T1000 (cell line): Measurements from ENCODE around the gene TPRN.
A peak's percentile ranks its signal among the peaks of the same experiment; 100 is the strongest.

Experiments
- DNase-seq: peaks from one replicate; lab custom pipeline; 2025; ENCODE audit warnings: mixed read lengths; lab: John Stamatoyannopoulos, UW

Gene TPRN

DNA sequence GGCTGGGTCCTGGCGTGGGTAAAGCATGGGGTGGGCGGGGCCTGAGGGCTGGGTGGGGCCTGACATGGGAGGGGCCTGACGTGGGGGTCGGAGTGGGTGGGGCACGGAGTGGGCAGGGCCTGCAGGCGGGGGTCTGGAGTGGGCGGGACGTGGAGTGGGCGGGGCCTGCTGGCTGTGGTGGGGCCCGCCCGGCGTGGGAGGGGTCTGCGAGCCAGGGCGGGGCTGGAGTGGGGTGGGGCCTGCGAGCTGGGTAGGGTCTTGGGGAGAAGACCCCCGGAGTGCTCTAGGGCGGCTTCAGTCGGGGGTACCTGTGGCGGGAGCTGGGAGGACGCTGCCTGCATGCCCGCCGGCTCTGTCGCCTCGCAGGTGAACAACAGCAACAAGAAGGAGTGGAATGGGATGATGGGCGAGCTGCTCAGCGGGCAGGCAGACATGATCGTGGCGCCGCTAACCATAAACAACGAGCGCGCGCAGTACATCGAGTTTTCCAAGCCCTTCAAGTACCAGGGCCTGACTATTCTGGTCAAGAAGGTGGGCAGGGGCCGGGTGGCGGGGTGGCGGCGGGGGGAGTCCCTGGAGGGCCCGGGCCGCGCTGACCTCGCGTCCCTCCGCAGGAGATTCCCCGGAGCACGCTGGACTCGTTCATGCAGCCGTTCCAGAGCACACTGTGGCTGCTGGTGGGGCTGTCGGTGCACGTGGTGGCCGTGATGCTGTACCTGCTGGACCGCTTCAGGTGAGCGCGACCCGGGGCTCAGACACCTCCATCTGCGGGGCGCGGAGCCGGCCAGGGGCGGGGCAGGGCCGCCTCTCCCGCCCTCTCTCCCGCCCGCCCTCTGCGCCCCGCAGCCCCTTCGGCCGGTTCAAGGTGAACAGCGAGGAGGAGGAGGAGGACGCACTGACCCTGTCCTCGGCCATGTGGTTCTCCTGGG lies 38.7 kb downstream of the TPRN start:
- no peak for DNase-seq

DNA sequence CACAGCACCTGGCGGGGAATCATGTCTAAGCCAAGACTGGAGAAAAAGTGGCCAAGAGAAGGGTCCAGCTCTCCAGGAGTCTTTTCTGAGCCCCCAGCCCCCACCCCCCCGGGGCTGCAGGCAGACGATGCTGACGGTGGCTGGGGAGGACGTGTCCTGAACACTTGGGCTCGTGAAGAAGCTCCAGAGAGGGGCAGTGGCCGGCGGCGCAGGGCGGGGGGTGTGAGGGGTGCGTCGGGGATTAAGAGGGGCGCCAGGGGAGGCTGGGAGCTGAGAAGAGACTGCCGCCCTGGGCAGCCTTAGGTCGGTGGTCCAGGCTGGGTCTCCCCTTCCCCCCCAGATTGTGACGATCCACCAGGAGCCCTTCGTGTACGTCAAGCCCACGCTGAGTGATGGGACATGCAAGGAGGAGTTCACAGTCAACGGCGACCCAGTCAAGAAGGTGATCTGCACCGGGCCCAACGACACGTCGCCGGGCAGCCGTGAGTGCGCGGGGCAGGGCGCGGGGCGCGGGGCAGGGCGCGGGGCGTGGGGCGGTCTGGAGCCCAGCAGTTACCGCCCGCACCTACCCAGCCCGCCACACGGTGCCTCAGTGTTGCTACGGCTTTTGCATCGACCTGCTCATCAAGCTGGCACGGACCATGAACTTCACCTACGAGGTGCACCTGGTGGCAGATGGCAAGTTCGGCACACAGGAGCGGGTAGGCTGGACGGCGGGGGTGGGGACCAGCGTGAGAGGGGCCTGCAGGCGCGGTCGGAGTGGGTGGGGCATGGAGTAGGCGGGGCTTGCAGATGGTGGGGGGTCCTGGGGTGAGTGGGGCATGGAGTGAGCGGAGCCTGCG lies 39.6 kb downstream of the TPRN start:
- DNase-seq: no peak

DNA sequence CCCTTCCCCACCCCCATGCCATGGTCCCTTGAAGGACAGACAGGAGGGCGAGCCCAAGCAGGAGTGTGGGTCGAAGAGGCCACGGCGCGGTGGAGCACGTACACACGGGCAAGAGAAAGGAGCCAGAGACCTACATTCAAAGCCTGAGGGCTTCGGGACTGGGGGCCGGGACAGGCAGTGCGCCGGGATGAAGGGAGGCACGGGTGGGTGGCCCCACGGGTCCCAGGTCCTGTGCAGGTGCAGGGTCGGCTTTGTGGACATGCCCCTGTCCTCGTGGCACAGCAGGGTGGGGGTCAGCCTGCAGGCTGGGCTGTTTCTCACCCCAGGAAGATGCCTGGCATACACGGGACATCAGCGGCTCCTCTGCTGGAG lies 40.5 kb downstream of the TPRN start:
- DNase-seq: no peak

DNA sequence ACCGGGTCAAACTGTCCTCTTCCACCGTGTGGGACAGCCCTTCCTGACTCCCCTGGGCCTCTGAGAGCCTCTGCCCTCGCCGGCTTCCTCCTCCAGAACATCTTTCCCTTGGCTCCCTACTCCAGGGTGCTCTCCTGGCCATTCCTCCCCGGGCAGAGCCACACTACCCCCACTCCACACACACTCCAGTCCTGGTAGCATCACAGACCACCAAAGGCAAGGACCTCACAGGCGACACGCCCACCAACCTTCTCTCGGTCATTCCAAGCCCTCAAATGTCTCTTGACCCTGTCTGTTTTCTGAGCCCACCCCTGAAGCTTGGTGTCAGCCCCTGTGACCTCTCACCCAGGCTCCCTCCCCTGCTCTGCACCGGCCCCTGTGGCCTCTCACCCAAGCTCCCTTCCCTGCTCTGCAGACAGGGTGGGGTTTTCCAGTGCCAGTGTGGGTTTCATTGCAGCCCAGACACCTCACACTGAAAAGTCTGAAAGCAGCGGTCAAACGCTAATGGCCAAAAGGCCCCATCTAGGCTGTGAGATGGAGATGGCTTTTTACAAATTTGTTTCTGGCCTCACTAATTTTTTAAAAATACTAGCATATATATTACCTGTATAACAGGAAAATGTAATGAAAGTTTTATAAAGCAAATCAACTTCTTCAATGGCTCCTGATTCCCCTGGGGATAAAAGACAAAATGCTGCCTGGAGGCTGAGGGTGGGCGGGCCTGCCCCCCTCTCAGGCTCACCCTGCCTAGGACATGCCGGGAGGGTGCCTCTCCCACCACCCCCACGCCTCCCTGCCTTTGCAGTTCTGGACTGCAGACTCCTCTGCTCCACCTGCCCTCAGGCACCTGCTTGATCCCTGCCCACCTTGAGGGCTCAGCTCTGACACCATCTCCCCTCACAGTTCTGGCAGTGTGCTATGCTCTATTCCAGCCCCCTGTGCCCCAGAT lies 41.2 kb downstream of the TPRN start:
- no peak for DNase-seq

DNA sequence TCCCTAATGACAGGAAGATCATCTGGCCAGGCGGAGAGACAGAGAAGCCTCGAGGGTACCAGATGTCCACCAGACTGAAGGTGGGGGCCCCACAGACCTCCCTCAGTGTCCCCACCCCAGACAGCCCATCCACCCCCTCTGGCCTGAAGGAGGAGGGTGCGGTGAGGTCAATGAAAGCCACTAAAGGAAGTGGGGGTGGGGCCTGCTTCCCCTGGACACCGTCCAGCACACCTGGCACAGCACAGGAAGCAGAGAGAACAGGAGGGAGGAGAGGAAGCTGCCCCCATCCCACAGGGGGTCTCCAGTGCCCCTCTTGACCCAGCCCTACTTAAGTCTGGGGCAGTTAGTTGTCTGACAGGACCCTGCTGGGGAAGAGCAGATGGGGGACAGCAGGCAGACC lies 41.9 kb downstream of the TPRN start:
- DNase-seq: no peak

DNA sequence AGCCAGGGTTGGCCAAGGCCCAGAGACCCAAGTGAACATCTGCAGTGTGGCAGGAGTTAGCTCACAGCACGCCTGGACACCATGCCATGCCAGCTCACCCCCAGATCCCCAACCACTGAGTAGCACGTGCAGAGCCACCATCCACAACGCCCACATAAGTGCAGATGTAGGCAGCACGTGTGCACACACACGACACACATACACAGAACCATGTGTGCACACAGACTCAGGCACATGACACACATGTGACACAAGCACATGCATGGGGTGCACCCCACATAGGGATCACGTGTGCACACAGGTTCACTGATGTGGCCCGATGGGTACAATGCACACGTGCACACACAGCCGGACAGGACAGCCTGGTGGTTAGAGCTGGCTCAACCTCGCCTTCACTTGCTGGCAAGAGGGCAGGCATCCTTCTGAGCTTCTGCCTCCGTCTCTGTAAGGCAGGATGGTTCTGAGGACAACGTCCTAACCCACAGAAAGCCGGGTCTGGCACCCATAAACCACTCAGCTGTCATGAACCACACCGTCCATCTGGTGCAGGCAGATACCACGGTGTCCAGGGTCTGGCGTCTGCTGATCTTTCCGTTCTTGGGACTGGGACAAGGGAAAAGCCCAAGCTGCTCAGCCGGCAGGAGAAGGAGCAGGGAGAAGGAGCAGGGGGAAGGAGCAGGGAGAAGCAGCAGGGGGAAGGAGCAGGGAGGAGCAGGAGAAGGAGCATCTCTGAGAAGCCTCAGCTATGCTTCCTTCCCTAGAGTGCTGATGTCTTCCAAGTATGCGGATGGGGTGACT lies 42.7 kb downstream of the TPRN start:
- DNase-seq: no peak

DNA sequence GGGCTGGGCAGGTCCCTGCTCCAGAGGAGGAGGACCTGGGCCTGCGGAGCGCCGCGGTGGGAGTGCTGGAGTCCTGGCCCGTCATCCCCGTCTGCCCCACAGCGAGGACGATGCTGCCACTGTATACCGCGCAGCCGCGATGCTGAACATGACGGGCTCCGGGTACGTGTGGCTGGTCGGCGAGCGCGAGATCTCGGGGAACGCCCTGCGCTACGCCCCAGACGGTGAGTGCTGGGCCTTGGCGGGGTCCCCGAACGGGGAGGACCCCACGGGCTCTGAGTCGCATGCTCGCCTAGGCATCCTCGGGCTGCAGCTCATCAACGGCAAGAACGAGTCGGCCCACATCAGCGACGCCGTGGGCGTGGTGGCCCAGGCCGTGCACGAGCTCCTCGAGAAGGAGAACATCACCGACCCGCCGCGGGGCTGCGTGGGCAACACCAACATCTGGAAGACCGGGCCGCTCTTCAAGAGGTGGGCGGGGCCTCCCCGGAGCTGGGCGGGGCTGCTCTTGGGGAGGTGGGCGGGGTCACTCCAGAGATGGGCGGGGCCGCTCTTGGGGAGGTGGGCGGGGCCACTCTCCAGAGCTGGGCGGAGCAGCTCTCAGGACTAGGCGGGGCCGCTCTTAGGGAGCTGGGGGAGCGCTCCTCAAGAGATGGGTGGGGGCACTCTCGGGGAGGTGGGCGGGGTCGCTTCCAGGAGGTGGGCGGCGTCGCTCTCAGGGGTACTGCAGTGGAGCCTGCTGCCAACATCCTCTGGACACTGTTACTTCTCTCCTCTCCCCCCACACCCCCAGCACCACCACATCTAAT lies 43.8 kb downstream of the TPRN start:
- DNase-seq: no peak

DNA sequence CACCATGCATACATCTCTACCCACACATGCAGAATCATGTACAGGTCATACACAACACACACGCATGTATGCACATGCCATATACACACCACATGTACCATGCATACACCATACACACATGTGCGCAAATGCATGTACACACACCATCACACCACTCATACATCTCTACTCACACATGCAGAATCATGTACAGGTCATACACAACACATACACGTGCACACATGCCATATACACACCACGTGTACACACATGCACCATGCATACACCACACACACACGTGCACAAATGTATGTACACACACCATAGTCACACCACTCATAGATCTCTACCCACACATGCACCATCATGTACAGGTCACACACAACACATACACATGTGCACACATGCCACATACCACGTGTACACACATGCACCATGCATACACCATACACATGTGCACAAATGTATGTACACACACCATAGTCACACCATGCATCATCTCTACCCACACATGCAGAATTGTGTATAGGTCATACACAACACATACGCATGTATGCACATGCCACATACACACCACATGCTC lies 47.6 kb downstream of the TPRN start:
- no peak for DNase-seq

DNA sequence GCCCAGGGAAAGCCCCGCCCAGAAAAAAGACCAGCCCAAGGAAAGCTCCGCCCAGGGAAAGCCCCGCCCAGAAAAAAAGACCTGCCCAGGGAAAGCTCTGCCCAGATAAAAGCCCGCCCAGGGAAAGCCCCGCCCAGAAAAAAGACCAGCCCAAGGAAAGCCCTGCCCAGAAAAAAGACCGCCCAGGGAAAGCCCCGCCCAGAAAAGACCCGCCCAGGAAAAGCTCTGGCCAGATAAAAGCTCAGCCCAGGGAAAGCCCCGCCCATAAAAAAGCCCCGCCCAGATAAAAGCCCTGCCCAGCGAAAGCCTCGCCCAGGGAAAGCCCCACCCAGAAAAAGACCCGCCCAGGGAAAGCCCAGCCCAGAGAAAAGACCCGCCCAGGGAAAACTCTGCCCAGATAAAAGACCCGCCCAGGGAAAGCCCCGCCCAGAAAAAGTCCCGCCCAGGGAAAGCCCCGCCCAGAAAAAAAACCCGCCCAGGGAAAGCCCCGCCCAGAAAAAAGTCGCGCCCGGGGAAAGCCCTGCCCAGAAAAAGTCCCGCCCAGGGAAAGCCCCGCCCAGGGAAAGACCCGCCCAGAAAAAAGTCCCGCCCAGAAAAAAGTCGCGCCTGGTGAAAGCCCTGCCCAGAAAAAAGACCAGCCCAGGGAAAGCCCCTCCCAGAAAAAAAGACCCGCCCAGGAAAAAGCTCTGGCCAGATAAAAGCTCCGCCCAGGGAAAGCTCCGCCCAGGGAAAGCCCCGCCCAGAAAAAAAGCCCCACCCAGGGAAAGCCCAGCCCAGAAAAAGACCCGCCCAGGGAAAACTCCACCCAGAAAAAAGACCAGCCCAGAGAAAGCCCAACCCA lies 49.7 kb downstream of the TPRN start:
- peak; percentile 98 for DNase-seq

DNA sequence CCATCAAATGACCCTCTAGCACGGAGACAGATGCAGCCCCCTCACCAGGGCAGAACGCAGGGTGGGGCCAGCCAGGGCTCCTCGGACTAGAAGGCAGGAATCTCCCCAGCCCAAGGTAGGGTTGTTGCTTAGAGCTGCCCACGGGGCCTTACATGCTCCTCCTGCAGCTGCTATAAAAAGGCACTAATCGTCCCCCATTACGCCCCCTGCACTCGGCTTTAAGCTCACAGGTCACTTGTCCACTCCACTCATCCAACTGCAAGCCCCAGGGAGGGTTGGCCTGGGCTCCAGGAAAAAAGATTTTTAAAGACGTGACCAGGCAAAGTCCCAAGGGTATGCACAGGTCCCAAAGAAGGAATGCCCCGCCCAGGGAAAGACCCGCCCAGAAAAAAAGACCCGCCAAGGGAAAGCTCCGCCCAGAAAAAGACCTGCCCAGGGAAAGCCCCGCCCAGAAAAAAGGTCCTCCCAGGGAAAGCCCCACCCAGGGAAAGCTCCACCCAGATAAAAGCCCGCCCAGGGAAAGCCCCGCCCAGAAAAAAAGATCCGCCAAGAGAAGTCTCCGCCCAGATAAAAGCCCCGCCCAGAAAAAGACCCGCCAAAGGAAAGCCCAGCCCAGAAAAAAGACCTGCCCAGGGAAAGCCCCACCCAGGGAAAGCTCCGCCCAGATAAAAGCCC lies 50.5 kb downstream of the TPRN start:
- DNase-seq: no peak

DNA sequence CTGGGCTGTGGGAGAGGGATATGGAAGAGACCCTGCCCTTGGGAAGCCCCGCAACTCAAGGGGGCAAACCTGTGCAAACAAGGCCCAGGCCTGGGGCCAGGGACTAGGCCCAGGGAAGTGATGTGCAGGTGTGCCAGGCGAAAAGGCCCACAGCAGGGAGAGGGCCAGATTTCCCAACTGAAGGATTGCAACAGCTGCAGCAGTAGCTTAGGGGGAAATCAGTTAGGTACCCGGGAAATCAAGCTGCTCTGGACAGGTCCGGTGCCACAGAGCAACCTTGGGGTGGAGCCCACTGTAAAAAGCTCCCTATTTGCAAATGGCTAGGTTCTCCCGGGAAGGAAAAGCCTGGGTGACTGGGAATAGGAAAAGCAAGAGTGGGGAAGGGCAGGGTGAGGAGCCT lies 51.2 kb downstream of the TPRN start:
- DNase-seq: no peak

DNA sequence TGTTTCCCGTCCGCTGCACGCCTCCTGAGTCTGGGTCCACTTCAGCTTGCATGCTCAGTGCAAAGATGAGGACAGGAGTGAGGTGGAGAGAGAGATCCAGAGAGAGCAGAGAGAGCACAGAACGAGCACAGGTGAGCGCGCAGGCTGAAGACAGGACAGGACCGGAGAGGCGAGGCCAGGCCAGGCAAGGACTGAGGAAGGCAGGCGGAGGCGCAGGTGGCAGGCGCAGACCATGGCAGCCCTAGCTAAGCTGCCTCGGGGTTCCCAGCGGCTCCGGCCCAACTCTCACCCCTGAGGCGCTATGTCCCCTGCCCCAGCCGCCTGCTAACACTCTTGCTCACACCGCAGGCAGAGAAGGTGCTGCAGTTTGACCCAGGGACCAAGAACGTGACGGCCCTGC lies 51.9 kb downstream of the TPRN start:
- no peak for DNase-seq

DNA sequence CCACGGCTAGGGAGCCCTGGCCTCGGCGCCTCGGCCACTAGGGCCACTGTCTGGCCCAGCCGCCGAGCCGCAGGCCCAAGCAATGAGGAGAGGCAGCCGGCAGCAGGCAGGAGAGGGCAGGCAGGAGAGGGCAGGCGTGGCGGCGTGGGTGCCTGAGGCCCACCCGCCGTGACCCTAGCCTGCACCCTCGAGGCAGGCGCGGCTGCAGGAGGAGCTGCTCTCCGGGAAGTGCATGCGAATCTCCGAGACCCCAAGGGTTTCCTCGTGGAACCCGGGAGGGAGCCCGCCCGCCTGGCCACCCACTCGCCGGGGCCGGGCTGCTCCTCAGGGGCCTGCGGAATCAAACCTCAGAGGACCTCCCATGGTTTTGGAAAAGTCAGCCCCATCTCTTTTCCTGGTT lies 52.3 kb downstream of the TPRN start:
- no peak for DNase-seq

DNA sequence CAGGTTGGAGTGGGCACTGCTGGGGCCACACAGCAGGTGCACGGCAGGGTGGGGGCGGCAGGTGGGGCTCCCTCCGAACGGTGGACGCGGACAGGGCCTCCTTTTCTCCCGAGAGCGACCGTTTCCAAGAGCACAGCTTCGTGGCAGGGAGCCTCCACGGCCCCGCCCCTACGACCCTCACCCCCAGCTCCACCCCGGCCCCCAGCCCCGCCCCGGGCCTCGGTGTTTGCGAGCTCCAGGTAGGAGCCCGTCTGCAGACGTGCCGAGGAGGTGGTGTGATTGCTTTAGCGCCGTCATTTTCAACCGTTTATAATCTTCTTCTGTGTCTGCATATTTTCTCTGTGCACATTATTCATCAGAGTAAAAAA lies 52.8 kb downstream of the TPRN start:
- DNase-seq: no peak

DNA sequence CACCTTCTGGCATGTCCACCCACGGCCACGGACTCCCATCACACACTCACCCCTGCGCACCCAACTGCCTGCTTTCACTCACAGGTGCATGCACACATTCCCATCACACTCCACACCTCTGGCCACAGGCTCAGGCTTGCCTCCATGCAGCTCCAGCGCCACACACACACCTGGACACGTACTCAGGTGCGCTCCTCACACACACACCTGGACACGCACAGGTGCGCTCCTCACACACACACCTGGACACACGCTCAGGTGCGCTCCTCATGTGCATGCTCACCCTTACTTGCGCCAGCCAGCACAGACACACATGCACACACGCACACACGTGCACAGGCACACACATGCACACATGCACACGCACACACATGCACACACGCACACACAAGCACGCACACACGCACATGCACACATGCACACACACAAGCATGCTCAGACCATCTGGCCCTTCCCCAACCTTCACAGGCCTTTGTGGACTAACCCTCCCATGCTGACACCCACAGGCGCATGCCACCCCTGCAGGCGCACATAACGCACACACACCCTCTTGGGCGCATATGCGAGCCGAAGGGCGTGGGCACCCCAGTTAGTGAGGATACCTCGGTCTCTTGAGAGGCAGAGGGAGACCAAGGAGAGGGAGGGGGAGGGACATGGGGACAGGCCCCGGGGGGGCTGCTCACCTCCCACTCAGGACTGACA lies 53.3 kb downstream of the TPRN start:
- DNase-seq: no peak

DNA sequence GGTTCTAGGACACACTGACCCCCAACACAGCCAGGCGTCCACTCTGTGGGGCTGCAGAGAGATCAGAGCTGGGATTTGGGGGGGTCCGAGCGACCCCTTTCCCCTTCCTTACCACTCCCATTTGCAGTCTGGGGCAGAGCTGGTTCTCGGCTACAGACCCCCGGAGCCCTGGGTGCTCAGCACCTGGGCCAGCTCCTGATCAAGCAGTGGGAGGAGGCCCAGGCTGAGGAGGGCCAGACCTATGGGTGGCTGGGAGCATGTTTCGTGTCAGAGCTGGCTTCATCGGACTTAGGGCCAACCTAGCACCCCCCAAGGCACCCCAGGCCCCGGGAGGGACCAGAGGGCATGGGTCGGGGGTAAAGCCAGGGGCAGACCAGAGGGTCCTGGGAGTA lies 54.0 kb downstream of the TPRN start:
- no peak for DNase-seq

DNA sequence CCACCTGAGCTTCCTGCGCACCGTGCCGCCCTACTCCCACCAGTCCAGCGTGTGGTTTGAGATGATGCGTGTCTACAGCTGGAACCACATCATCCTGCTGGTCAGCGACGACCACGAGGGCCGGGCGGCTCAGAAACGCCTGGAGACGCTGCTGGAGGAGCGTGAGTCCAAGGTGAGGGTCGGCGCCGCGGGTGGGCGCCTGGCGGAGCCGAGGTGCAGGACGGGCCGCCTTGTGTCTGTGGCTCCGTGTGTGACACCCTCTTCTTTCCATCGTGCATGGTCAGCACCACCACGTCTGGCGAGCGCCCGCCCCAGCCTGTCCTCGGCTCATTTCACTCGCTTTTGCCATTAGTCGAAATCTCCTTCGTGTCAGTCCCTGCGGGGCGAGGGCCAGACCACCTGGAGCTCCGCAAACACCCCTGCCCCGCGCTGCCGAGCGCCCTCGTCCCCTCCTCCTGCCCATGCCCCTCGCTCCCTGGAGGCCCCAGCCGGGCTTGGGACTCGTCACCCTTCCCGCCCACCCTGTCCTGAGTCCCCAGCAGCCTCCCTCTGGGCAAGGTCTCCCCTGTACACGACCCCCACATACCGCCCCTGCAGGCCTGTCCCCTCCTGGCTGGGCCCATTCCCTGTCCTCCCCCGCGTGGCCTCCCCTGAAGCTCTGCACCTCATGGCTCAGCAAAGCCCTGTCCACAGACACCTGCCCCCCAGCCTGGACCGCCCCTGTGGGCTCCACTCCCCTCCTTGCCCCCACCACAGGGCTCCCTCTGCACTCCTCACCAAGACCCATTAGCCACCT lies 54.6 kb downstream of the TPRN start:
- DNase-seq: no peak
